ENCODE data around the gene ACTMAP. TPM values are rescaled to one million over a fixed set of nuclear protein-coding genes. Genes with fewer than 3 reads are reported as not detected.

ACTMAP gene
- total RNA-seq, 1 experiment from 2014 or later = 16.8 TPM

GRCh38 chr19:40693896-40694295 lies 56.4 kb downstream of the ACTMAP start:
- no peak for DNase-seq (ENCODE audit: low read depth, low spot score)
- no peak for ATAC-seq
- Histone ChIP-seq H3K27ac (ENCODE audit: low read depth, low read length) (no peak overlapping the region), H3K4me3 (replicated peaks in 1 of 2; ENCODE audit: low read depth in 1 of 2, low read length in 2 of 2) (no peak overlapping the region), H4K20me1 (ENCODE audit: insufficient read depth) (no peaks in the 10 kb centered on the region), H3K4me1 (ENCODE audit: control insufficient read depth in 1 of 2, insufficient read depth in 2 of 2, low read length in 2 of 2) (peaks cover 12 to 26% of the 10 kb centered on the region in 2 experiments; a peak in 3 of 4 replicates), H3K9ac (ENCODE audit: low read length) (no peak overlapping the region), H2AFZ (ENCODE audit: low read depth, low read length, poor library complexity, severe bottlenecking) (no peak overlapping the region), H3K79me2 (ENCODE audit: insufficient read depth, low read length) (peaks cover 14% of the 10 kb centered on the region), H3K36me3 (ENCODE audit: control insufficient read depth in 1 of 2, insufficient read depth in 2 of 2, low read length in 2 of 2) (peaks cover 0 to 7% of the 10 kb centered on the region in 2 experiments; a peak in 2 of 4 replicates), H3K9me2 (ENCODE audit: insufficient read depth) (no peaks in the 10 kb centered on the region), H3K4me2 (ENCODE audit: low read length) (no peak overlapping the region), H3K27me3 (ENCODE audit: insufficient read depth, low read length) (no peaks in the 10 kb centered on the region), H3K9me3 (ENCODE audit: control insufficient read depth in 1 of 2, insufficient read depth in 1 of 2, low read depth in 1 of 2, low read length in 2 of 2) (no peaks in the 10 kb centered on the region)
- intact Hi-C loops (cut with micrococcal nuclease) = no loop called here
- ChIA-PET POLR2A (no interaction called here), CTCF (no interaction called here), RAD21 (ENCODE audit: low non-redundant PET in 1 of 2, low total read pairs in 2 of 2, uncharacterized antibody in 2 of 2, unreplicated experiment in 2 of 2) (no interaction called here)
- TF ChIP-seq ZNF274 (IDR thresholded peaks at IDR 0.05; ENCODE audit: low read depth, low read length) = no peak
- no peak for TF ChIP-seq TCF7L2 (IDR thresholded peaks at IDR 0.05; ENCODE audit: borderline replicate concordance, extremely low read depth, insufficient read depth, insufficient read length)
- TF ChIP-seq YY1 (IDR thresholded peaks at IDR 0.05; ENCODE audit: extremely low read depth, insufficient replicate concordance, low read depth, low read length) = no peak
- no peak for TF ChIP-seq RAD21 (IDR thresholded peaks at IDR 0.05; ENCODE audit: low read depth)
- TF ChIP-seq CEBPB (IDR thresholded peaks at IDR 0.05; ENCODE audit: low read depth) = no peak
- no TSS peak for BruUV-seq (replicated peaks)

GRCh38 chr19:40693150-40693788 lies 57.0 kb downstream of the ACTMAP start:
- no peak overlapping the region for H3K4me2 ChIP-seq (ENCODE audit: low read length)
- no peak for TF ChIP-seq CBX3 (IDR thresholded peaks at IDR 0.05; ENCODE audit: low read depth)
- no peak for TF ChIP-seq EZH2phosphoT487 (IDR thresholded peaks at IDR 0.05; ENCODE audit: borderline replicate concordance)
- TF ChIP-seq YY1 (IDR thresholded peaks at IDR 0.05; ENCODE audit: extremely low read depth, insufficient replicate concordance, low read depth, low read length) = no peak
- no peak for TF ChIP-seq CTCF (IDR thresholded peaks at IDR 0.05 in 2 of 3, conservative IDR thresholded peaks at IDR 0.05 in 1 of 3; ENCODE audit: borderline replicate concordance in 1 of 3, insufficient read depth in 1 of 3, low read depth in 2 of 3, low read length in 2 of 3)
- intact Hi-C loops (cut with micrococcal nuclease) = no loop called here
- no TSS peak for BruUV-seq (replicated peaks)
- ATAC-seq (no peak), DNase-seq (ENCODE audit: low read depth, low spot score) (no peak)
- H3K4me3 ChIP-seq (replicated peaks in 1 of 2; ENCODE audit: low read depth in 1 of 2, low read length in 2 of 2) = no peak overlapping the region
- H3K36me3 ChIP-seq (ENCODE audit: control insufficient read depth in 1 of 2, insufficient read depth in 2 of 2, low read length in 2 of 2) = peaks cover 0 to 7% of the 10 kb centered on the region in 2 experiments; a peak in 2 of 4 replicates
- ChIA-PET RAD21 (ENCODE audit: low non-redundant PET in 1 of 2, low total read pairs in 2 of 2, uncharacterized antibody in 2 of 2, unreplicated experiment in 2 of 2) (no interaction called here), CTCF (no interaction called here), POLR2A (no interaction called here)
- H3K27ac ChIP-seq (ENCODE audit: low read depth, low read length) = no peak overlapping the region
- H4K20me1 ChIP-seq (ENCODE audit: insufficient read depth) = no peaks in the 10 kb centered on the region
- H2AFZ ChIP-seq (ENCODE audit: low read depth, low read length, poor library complexity, severe bottlenecking) = no peak overlapping the region
- H3K9ac ChIP-seq (ENCODE audit: low read length) = no peak overlapping the region
- peaks cover 20% of the 10 kb centered on the region for H3K79me2 ChIP-seq (ENCODE audit: insufficient read depth, low read length)
- H3K9me2 ChIP-seq (ENCODE audit: insufficient read depth) = no peaks in the 10 kb centered on the region
- H3K4me1 ChIP-seq (ENCODE audit: control insufficient read depth in 1 of 2, insufficient read depth in 2 of 2, low read length in 2 of 2) = peaks cover 12 to 26% of the 10 kb centered on the region in 2 experiments; a peak in 3 of 4 replicates
- H3K27me3 ChIP-seq (ENCODE audit: insufficient read depth, low read length) = no peaks in the 10 kb centered on the region
- no peaks in the 10 kb centered on the region for H3K9me3 ChIP-seq (ENCODE audit: control insufficient read depth in 1 of 2, insufficient read depth in 1 of 2, low read depth in 1 of 2, low read length in 2 of 2)
